CD4-positive, alpha-beta T cell treated with Interleukin-6 for 4 hours (primary cell): ENCODE data around the gene GGTLC3.
"Not testable (repeated sequence)": the region's sequence is repeated elsewhere in the genome, so short reads cannot be mapped to it uniquely, and the experiment has no call there.

ENCODE experiments used
- DNase-seq: peaks from one replicate; pipeline ENCODE4 v3.0.0-alpha.2; 2020; ENCODE audit warnings: mixed read lengths

GGTLC3 gene

GRCh38 chr22:18518061-18518460, at the start of gene GGTLC3:
GGTLC3 (minus strand) TSS chr22:18518161; CDS start chr22:18517897, 264 bp downstream.
- not testable (repeated sequence) for DNase-seq

- DNase-seq = not testable (repeated sequence)
These were observed 42.4 kb upstream of the GGTLC3 start for GRCh38 chr22:18560099-18560974.

- not testable (repeated sequence) for DNase-seq
These were observed 41.0 kb upstream of the GGTLC3 start for GRCh38 chr22:18558939-18559338.

- DNase-seq = not testable (repeated sequence)
These were observed 40.6 kb upstream of the GGTLC3 start for GRCh38 chr22:18558516-18558915.

- DNase-seq = not testable (repeated sequence)
These were observed 36.6 kb upstream of the GGTLC3 start for GRCh38 chr22:18554280-18555256.

- not testable (repeated sequence) for DNase-seq
These were observed 35.1 kb upstream of the GGTLC3 start for GRCh38 chr22:18552839-18553597.

GRCh38 chr22:18551046-18551445, 33.1 kb upstream of the GGTLC3 start:
- not testable (repeated sequence) for DNase-seq

GRCh38 chr22:18549458-18550179, 31.7 kb upstream of the GGTLC3 start:
- DNase-seq = not testable (repeated sequence)

- DNase-seq = not testable (repeated sequence)
These were observed 26.7 kb upstream of the GGTLC3 start for GRCh38 chr22:18544615-18545014.

GRCh38 chr22:18543400-18543799, 25.4 kb upstream of the GGTLC3 start:
- not testable (repeated sequence) for DNase-seq

GRCh38 chr22:18539994-18540393, 22.0 kb upstream of the GGTLC3 start:
- DNase-seq = not testable (repeated sequence)

GRCh38 chr22:18534315-18534714, 16.4 kb upstream of the GGTLC3 start:
- DNase-seq = not testable (repeated sequence)

- DNase-seq = not testable (repeated sequence)
These were observed 15.7 kb upstream of the GGTLC3 start for GRCh38 chr22:18533633-18534032.

- DNase-seq = not testable (repeated sequence)
These were observed 11.6 kb upstream of the GGTLC3 start for GRCh38 chr22:18529416-18530145.

GRCh38 chr22:18528597-18529415, 10.8 kb upstream of the GGTLC3 start:
- DNase-seq = peak; percentile 72

GRCh38 chr22:18527752-18528596, 10.0 kb upstream of the GGTLC3 start, which contains the start of gene TMEM191B:
TMEM191B (plus strand) TSS chr22:18527802; CDS start chr22:18527981, 179 bp downstream.
- DNase-seq = not testable (repeated sequence)

GRCh38 chr22:18523328-18523727, 5.4 kb upstream of the GGTLC3 start:
- DNase-seq = not testable (repeated sequence)

GRCh38 chr22:18522762-18523161, 4.8 kb upstream of the GGTLC3 start:
- DNase-seq = not testable (repeated sequence)

GRCh38 chr22:18513454-18513853, 4.5 kb downstream of the GGTLC3 start:
- DNase-seq = not testable (repeated sequence)
